ENCODE data around the gene KMT5C.

Gene KMT5C

GRCh38 chr19:55392820-55393761 is 53.4 kb downstream of the KMT5C start:
- ATAC-seq (ENCODE audit: low read depth): no peak
- H3K36me3 ChIP-seq (ENCODE audit: low read depth): peaks cover 38% of the 10 kb centered on the region
- TF ChIP-seq, protein P1, sequence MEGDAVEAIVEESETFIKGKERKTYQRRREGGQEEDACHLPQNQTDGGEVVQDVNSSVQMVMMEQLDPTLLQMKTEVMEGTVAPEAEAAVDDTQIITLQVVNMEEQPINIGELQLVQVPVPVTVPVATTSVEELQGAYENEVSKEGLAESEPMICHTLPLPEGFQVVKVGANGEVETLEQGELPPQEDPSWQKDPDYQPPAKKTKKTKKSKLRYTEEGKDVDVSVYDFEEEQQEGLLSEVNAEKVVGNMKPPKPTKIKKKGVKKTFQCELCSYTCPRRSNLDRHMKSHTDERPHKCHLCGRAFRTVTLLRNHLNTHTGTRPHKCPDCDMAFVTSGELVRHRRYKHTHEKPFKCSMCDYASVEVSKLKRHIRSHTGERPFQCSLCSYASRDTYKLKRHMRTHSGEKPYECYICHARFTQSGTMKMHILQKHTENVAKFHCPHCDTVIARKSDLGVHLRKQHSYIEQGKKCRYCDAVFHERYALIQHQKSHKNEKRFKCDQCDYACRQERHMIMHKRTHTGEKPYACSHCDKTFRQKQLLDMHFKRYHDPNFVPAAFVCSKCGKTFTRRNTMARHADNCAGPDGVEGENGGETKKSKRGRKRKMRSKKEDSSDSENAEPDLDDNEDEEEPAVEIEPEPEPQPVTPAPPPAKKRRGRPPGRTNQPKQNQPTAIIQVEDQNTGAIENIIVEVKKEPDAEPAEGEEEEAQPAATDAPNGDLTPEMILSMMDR (IDR thresholded peaks at IDR 0.05; ENCODE audit: poor library complexity, severe bottlenecking): no peak
- H3K4me3 ChIP-seq (ENCODE audit: severe bottlenecking): no peak overlapping the region
- no peaks in the 10 kb centered on the region for H3K9me3 ChIP-seq (ENCODE audit: severe bottlenecking)
- no peaks in the 10 kb centered on the region for H3K27me3 ChIP-seq (ENCODE audit: insufficient read depth, poor library complexity, severe bottlenecking)
- DNase-seq (ENCODE audit: low spot score): no peak
- no peaks in the 10 kb centered on the region for H3K4me1 ChIP-seq (ENCODE audit: insufficient read depth, poor library complexity, severe bottlenecking)
- no peak overlapping the region for H3K27ac ChIP-seq (ENCODE audit: poor library complexity, severe bottlenecking)
